OCI-LY1 (cell line): ENCODE results near the gene TBCEL.

Source experiments
- H2AFZ ChIP-seq: fragments of 200-600 bp; sonication (generic), shearing (Covaris generic); 2 replicates; pipeline ENCODE4 v1.6.0; 2014; ENCODE audit warnings: antibody characterized with exemption, mild to moderate bottlenecking, low read length
- H3F3A ChIP-seq: fragments of 200-600 bp; sonication (generic), shearing (Covaris generic); 2 replicates; pipeline ENCODE4 v1.6.0; 2014; ENCODE audit warnings: mild to moderate bottlenecking, antibody characterized with exemption, low read length, moderate library complexity; ENCODE audit not compliant: insufficient read depth
- H3K27ac ChIP-seq: fragments of 200-600 bp; sonication (generic); 2 replicates; pipeline ENCODE4 v1.5.1; 2014; ENCODE audit warnings: low read length, mixed run types, mild to moderate bottlenecking, low read depth; ENCODE audit not compliant: poor library complexity, severe bottlenecking
- H3K27me3 ChIP-seq: fragments of 200-600 bp; sonication (generic); 2 replicates; pipeline ENCODE4 v1.6.0; 2014; ENCODE audit warnings: antibody characterized with exemption, mild to moderate bottlenecking, low read length, moderate library complexity; ENCODE audit not compliant: insufficient read depth
- H3K36me3 ChIP-seq: fragments of 200-600 bp; sonication (generic); 2 replicates; pipeline ENCODE4 v1.6.1; 2014; ENCODE audit warnings: mild to moderate bottlenecking, antibody characterized with exemption, low read length, moderate library complexity, mixed read lengths; ENCODE audit not compliant: insufficient read depth
- H3K4me1 ChIP-seq: fragments of 200-600 bp; sonication (generic); 2 replicates; pipeline ENCODE4 v1.5.1; 2014; ENCODE audit warnings: mild to moderate bottlenecking, low read length, moderate library complexity; ENCODE audit not compliant: insufficient read depth, severe bottlenecking
- H3K4me2 ChIP-seq: fragments of 200-600 bp; sonication (generic), shearing (Covaris generic); 2 replicates; pipeline ENCODE4 v1.6.1; 2014; ENCODE audit warnings: low read length
- H3K4me3 ChIP-seq: fragments of 200-600 bp; sonication (generic); 2 replicates; pipeline ENCODE4 v1.5.1; 2014; ENCODE audit warnings: low read length, low read depth, mild to moderate bottlenecking, mixed read lengths; ENCODE audit not compliant: poor library complexity, severe bottlenecking
- H3K79me2 ChIP-seq: fragments of 200-600 bp; shearing (Covaris generic); 2 replicates; pipeline ENCODE4 v1.6.1; 2016; ENCODE audit warnings: mixed run types, low read length, mixed read lengths; ENCODE audit not compliant: insufficient read depth
- H3K9ac ChIP-seq: fragments of 200-600 bp; sonication (generic), shearing (Covaris generic); 2 replicates; pipeline ENCODE4 v1.6.1; 2014; ENCODE audit warnings: mild to moderate bottlenecking, low read length, mixed read lengths
- H3K9me2 ChIP-seq: fragments of 200-600 bp; sonication (generic), shearing (Covaris generic); 2 replicates; pipeline ENCODE4 v1.6.1; 2014; ENCODE audit warnings: low read depth, mild to moderate bottlenecking, low read length, mixed read lengths
- H3K9me3 ChIP-seq: fragments of 200-600 bp; shearing (Covaris generic); 2 replicates; pipeline ENCODE4 v1.6.1; 2014; ENCODE audit warnings: low read length, mixed read lengths
- H4K20me1 ChIP-seq: fragments of 200-600 bp; sonication (generic), shearing (Covaris generic); 2 replicates; pipeline ENCODE4 v1.6.0; 2016; ENCODE audit warnings: mild to moderate bottlenecking, low read length; ENCODE audit not compliant: insufficient read depth
- CTCF ChIP-seq: fragments of 200-600 bp; sonication (generic), shearing (Covaris generic); IDR thresholded peaks from 2 replicates; pipeline ENCODE4 v1.5.1; 2017; ENCODE audit warnings: mild to moderate bottlenecking, antibody characterized with exemption, low read length, moderate library complexity, mixed read lengths
- EZH2 ChIP-seq: fragments of 200-600 bp; sonication (generic), shearing (Covaris generic); IDR thresholded peaks from 2 replicates; pipeline ENCODE4 v1.8.0; 2017; ENCODE audit warnings: borderline replicate concordance, mixed run types, mild to moderate bottlenecking, antibody characterized with exemption, low read length, moderate library complexity, mixed read lengths

Gene TBCEL

DNA sequence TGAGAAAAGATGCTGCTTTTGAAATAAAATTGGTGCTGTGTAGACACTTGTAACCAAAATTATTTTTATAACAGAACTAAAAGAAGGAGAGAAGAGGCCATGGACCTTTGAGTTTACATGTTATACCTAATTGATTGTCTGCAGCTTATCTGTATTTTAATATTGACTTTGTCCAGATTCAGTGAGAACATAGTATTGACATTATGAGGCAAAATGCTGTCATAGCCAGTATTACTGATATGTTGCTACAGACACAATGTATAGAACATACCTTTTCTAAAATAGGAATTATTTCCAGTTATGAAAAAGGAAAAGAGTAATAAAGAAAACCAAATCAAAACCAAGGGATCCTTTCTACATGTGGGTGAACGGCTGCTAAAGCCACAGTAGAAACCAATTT, 65.7 kb downstream of the TBCEL start:
- Histone ChIP-seq H3K79me2 (no peaks in the 10 kb centered on the region), H3K9me2 (no peaks in the 10 kb centered on the region), H4K20me1 (no peaks in the 10 kb centered on the region), H3K4me3 (no peak overlapping the region), H3K27ac (no peak overlapping the region), H3K27me3 (no peaks in the 10 kb centered on the region), H2AFZ (no peak overlapping the region), H3K9me3 (no peaks in the 10 kb centered on the region), H3K4me1 (no peaks in the 10 kb centered on the region), H3K4me2 (no peak overlapping the region), H3K36me3 (no peaks in the 10 kb centered on the region), H3F3A (no peaks in the 10 kb centered on the region), H3K9ac (no peak overlapping the region)
- TF ChIP-seq EZH2 (no peak), CTCF (no peak)

DNA sequence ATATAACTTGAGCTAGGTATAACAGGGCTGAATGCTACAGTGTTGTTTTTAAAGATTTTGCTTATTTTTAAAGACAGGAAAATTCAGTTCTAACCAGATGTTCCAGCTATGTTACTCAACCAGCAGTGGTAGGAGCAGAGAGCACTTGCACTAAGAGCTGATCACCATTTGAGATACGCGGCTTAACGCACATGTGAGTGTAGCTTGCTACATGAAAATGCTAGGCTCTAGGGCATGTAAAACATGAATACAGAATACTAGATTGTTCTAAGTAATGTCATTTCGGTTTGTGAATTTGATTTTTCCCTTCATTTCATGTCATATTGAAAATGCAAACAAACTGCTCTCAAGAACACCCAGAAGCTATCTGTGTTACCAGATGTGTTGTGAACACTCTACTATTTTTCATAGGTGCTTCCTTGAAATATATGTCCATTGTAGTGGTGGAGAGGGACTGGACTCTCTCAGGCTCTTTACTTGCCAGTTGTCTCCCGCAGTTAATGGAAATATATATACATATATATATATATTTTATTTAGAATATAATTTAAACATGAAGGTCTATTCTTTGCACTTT, 66.3 kb downstream of the TBCEL start:
- Histone ChIP-seq H3K27me3 (no peaks in the 10 kb centered on the region), H3K4me3 (no peak overlapping the region), H3K4me2 (no peak overlapping the region), H2AFZ (no peak overlapping the region), H3K9me3 (no peaks in the 10 kb centered on the region), H3K4me1 (no peaks in the 10 kb centered on the region), H3F3A (no peaks in the 10 kb centered on the region), H3K9me2 (no peaks in the 10 kb centered on the region), H3K36me3 (no peaks in the 10 kb centered on the region), H3K9ac (no peak overlapping the region), H3K27ac (no peak overlapping the region), H3K79me2 (no peaks in the 10 kb centered on the region), H4K20me1 (no peaks in the 10 kb centered on the region)
- TF ChIP-seq EZH2 (no peak), CTCF (no peak)

- H3K4me3 ChIP-seq, result no peak overlapping the region
Observed at GRCh38 chr11:121091492-121092152, 67.7 kb downstream of the TBCEL start.

More at GRCh38 chr11:121091492-121092152, 67.7 kb downstream of the TBCEL start:
- Histone ChIP-seq H2AFZ (no peak overlapping the region), H3K79me2 (no peaks in the 10 kb centered on the region), H4K20me1 (no peaks in the 10 kb centered on the region), H3K4me2 (no peak overlapping the region), H3K9me2 (no peaks in the 10 kb centered on the region), H3K27ac (no peak overlapping the region), H3K27me3 (no peaks in the 10 kb centered on the region), H3F3A (no peaks in the 10 kb centered on the region), H3K9ac (no peak overlapping the region), H3K36me3 (no peaks in the 10 kb centered on the region), H3K4me1 (no peaks in the 10 kb centered on the region), H3K9me3 (no peaks in the 10 kb centered on the region)
- TF ChIP-seq CTCF (no peak), EZH2 (no peak)
